Muscle layer of colon (tissue), 2 donors: ENCODE measurements around the gene ANAPC2.

Experiments used
- H3K27ac ChIP-seq: one replicate; pipeline ENCODE4 v1.7.0; 2013; ENCODE audit warnings: low read depth, mild to moderate bottlenecking, low read length, moderate library complexity
- H3K27me3 ChIP-seq, 2 donors: one replicate each; pipeline ENCODE4 v1.7.0; 2013; ENCODE audit warnings: low read length in 2 of 2, mild to moderate bottlenecking in 2 of 2; ENCODE audit not compliant: insufficient read depth in 2 of 2, control insufficient read depth in 1 of 2
- H3K36me3 ChIP-seq: one replicate; pipeline ENCODE4 v1.7.0; 2013; ENCODE audit warnings: mild to moderate bottlenecking, low read length; ENCODE audit not compliant: insufficient read depth
- H3K4me1 ChIP-seq: one replicate; pipeline ENCODE4 v1.7.0; 2013; ENCODE audit warnings: mild to moderate bottlenecking, low read length; ENCODE audit not compliant: insufficient read depth
- H3K4me3 ChIP-seq, 2 donors: one replicate each; pipeline ENCODE4 v1.7.0; 2013; ENCODE audit warnings: low read length in 2 of 2, low read depth in 1 of 2, mild to moderate bottlenecking in 1 of 2, moderate library complexity in 1 of 2
- H3K9ac ChIP-seq: one replicate; pipeline ENCODE4 v1.7.0; 2013; ENCODE audit warnings: low read length
- H3K9me3 ChIP-seq: one replicate; pipeline ENCODE4 v1.7.0; 2013; ENCODE audit warnings: mild to moderate bottlenecking, low read length
- donor health status: abdominal sarcoma.
- donor health status: Adenocarcinoma of cecum.

The ANAPC2 gene

GRCh38 chr9:137167277-137167746 is 21.0 kb downstream of the ANAPC2 start:
- Histone ChIP-seq H3K36me3 (no peaks in the 10 kb centered on the region), H3K4me3 (no peak overlapping the region), H3K27ac (no peak overlapping the region), H3K4me1 (no peaks in the 10 kb centered on the region), H3K9ac (no peak overlapping the region), H3K9me3 (no peaks in the 10 kb centered on the region), H3K27me3 (peaks cover 27 to 95% of the 10 kb centered on the region in 2 donors)

GRCh38 chr9:137166380-137167229 is 21.8 kb downstream of the ANAPC2 start:
- Histone ChIP-seq H3K27me3 (peaks cover 27 to 95% of the 10 kb centered on the region in 2 donors), H3K4me3 (no peak overlapping the region), H3K4me1 (no peaks in the 10 kb centered on the region), H3K27ac (no peak overlapping the region), H3K9ac (no peak overlapping the region), H3K9me3 (no peaks in the 10 kb centered on the region), H3K36me3 (no peaks in the 10 kb centered on the region)

- Histone ChIP-seq H3K4me3 (no peak overlapping the region), H3K27ac (no peak overlapping the region), H3K36me3 (no peaks in the 10 kb centered on the region), H3K9me3 (no peaks in the 10 kb centered on the region), H3K27me3 (peaks cover 23 to 90% of the 10 kb centered on the region in 2 donors), H3K9ac (no peak overlapping the region), H3K4me1 (no peaks in the 10 kb centered on the region)
Observed at GRCh38 chr9:137165250-137165836, 23.0 kb downstream of the ANAPC2 start.

- no peak overlapping the region for H3K9ac ChIP-seq
- no peaks in the 10 kb centered on the region for H3K9me3 ChIP-seq
- H3K36me3 ChIP-seq, result no peaks in the 10 kb centered on the region
- H3K4me3 ChIP-seq, result no peak overlapping the region
- H3K27me3 ChIP-seq, result peaks cover 21 to 90% of the 10 kb centered on the region in 2 donors
- no peak overlapping the region for H3K27ac ChIP-seq
- no peaks in the 10 kb centered on the region for H3K4me1 ChIP-seq
Observed at GRCh38 chr9:137164370-137165249, 23.8 kb downstream of the ANAPC2 start.

- Histone ChIP-seq H3K9me3 (no peaks in the 10 kb centered on the region), H3K36me3 (no peaks in the 10 kb centered on the region), H3K9ac (no peak overlapping the region), H3K4me1 (no peaks in the 10 kb centered on the region), H3K4me3 (no peak overlapping the region), H3K27me3 (peaks cover 29 to 91% of the 10 kb centered on the region in 2 donors), H3K27ac (no peak overlapping the region)
Observed at GRCh38 chr9:137163805-137164204, 24.6 kb downstream of the ANAPC2 start.

GRCh38 chr9:137163365-137163715 is 25.0 kb downstream of the ANAPC2 start:
- no peak overlapping the region for H3K4me3 ChIP-seq
- H3K4me1 ChIP-seq, result no peaks in the 10 kb centered on the region
- no peak overlapping the region for H3K9ac ChIP-seq
- no peaks in the 10 kb centered on the region for H3K36me3 ChIP-seq
- H3K27ac ChIP-seq, result no peak overlapping the region
- H3K9me3 ChIP-seq, result no peaks in the 10 kb centered on the region
- H3K27me3 ChIP-seq, result peaks cover 33 to 95% of the 10 kb centered on the region in 2 donors

GRCh38 chr9:137162505-137163364 is 25.6 kb downstream of the ANAPC2 start:
- Histone ChIP-seq H3K9ac (no peak overlapping the region), H3K9me3 (no peaks in the 10 kb centered on the region), H3K4me3 (no peak overlapping the region), H3K4me1 (no peaks in the 10 kb centered on the region), H3K27ac (no peak overlapping the region), H3K27me3 (peaks cover 38 to 95% of the 10 kb centered on the region in 2 donors), H3K36me3 (no peaks in the 10 kb centered on the region)

- Histone ChIP-seq H3K4me1 (no peaks in the 10 kb centered on the region), H3K9me3 (no peaks in the 10 kb centered on the region), H3K27me3 (peaks cover 44 to 95% of the 10 kb centered on the region in 2 donors), H3K27ac (no peak overlapping the region), H3K4me3 (no peak overlapping the region), H3K9ac (no peak overlapping the region), H3K36me3 (no peaks in the 10 kb centered on the region)
Observed at GRCh38 chr9:137161558-137162486, 26.5 kb downstream of the ANAPC2 start.

- H3K27me3 ChIP-seq, result peaks cover 39 to 95% of the 10 kb centered on the region in 2 donors
- H3K9me3 ChIP-seq, result no peaks in the 10 kb centered on the region
- H3K4me3 ChIP-seq, result no peak overlapping the region
- H3K4me1 ChIP-seq, result no peaks in the 10 kb centered on the region
- H3K9ac ChIP-seq, result no peak overlapping the region
- H3K36me3 ChIP-seq, result no peaks in the 10 kb centered on the region
- no peak overlapping the region for H3K27ac ChIP-seq
Observed at GRCh38 chr9:137160716-137161557, 27.4 kb downstream of the ANAPC2 start.
